ENCODE results near the gene ILF3. TPM values are rescaled to one million over a fixed set of nuclear protein-coding genes. Genes with fewer than 3 reads are reported as not detected.

Gene ILF3
- total and polyA plus RNA-seq, 2 of the 13 experiments (the other 11 are each of a cell fraction or from before 2014, with no cell fraction given), result 120 to 173 TPM

DNA sequence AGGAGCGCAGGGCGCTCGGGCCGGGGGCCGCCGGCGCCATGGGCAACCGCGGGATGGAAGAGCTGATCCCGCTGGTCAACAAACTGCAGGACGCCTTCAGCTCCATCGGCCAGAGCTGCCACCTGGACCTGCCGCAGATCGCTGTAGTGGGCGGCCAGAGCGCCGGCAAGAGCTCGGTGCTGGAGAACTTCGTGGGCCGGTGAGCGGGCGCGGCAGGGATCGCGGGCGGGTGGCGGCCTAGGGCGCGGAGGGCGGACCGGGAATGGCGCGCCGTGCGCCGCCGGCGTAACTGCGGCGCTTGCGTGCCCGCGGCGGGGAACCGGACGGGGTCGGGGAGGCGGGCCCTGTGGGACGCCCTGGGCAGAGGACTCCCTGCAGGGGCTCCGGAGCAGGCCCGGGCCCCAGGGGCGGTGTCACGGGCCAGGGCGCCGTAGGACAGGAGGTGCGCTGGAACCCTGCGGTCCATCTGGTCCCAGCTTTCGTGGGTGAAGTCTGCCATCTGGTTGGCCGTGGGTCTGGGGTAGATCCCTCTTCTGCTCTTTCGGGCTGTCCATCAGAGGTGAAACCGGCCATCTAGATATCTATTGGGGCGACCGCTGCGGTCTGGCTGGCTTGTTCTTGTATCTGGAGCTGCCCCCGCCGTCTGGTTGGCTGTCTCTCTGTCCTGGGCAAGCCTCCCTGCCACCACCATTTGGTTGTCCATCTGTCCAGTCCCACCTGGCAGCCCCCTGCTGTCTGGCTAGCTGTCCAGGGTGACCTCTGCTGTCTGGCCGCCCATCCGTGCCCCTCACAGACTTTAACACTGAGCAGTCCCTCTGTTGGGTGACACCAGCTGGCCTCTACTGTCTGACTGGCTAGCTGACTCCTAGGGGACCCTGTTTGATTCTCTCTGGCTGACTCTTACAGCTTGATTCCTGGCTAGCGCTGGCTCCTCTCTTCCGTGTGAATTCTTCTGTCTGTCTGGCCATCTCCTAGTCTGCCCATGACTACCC lies 64.4 kb downstream of the ILF3 start (continued):
- TF ChIP-seq, protein P1, sequence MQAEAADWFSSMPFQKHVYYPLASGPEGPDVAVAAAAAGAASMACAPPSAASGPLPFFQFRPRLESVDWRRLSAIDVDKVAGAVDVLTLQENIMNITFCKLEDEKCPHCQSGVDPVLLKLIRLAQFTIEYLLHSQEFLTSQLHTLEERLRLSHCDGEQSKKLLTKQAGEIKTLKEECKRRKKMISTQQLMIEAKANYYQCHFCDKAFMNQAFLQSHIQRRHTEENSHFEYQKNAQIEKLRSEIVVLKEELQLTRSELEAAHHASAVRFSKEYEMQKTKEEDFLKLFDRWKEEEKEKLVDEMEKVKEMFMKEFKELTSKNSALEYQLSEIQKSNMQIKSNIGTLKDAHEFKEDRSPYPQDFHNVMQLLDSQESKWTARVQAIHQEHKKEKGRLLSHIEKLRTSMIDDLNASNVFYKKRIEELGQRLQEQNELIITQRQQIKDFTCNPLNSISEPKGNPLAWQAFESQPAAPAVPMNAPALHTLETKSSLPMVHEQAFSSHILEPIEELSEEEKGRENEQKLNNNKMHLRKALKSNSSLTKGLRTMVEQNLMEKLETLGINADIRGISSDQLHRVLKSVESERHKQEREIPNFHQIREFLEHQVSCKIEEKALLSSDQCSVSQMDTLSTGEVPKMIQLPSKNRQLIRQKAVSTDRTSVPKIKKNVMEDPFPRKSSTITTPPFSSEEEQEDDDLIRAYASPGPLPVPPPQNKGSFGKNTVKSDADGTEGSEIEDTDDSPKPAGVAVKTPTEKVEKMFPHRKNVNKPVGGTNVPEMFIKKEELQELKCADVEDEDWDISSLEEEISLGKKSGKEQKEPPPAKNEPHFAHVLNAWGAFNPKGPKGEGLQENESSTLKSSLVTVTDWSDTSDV (CRISPR knock-in tag; IDR thresholded peaks at IDR 0.05), result peak; percentile 29; the same call in 1 of the 2 replicates
- no peak for TF ChIP-seq RARG (CRISPR knock-in tag; IDR thresholded peaks at IDR 0.05; ENCODE audit: low read depth)
- no peak; the same call in 1 of the 2 replicates for TF ChIP-seq E2F2 (CRISPR knock-in tag; IDR thresholded peaks at IDR 0.05; ENCODE audit: borderline replicate concordance)
- TF ChIP-seq PTBP1 (IDR thresholded peaks at IDR 0.05; ENCODE audit: low read depth, low read length, poor library complexity, severe bottlenecking), result no peak
- no peak for TF ChIP-seq ZNF546 (CRISPR knock-in tag; conservative IDR thresholded peaks at IDR 0.05)
- TF ChIP-seq ZNF263 (CRISPR knock-in tag; IDR thresholded peaks at IDR 0.05), result no peak
- no peak for TF ChIP-seq MXI1 (IDR thresholded peaks at IDR 0.05; ENCODE audit: borderline replicate concordance, low read depth, low read length)
- TF ChIP-seq FOXO1 (CRISPR knock-in tag; IDR thresholded peaks at IDR 0.05), result no peak
- TF ChIP-seq ASH2L (IDR thresholded peaks at IDR 0.05; ENCODE audit: insufficient read length, low read depth, low read length), result peak; percentile 85
- peak; percentile 22 for TF ChIP-seq RBM39 (IDR thresholded peaks at IDR 0.05; ENCODE audit: low read depth, low read length, poor library complexity, severe bottlenecking)
- TF ChIP-seq TERF1 (CRISPR knock-in tag; IDR thresholded peaks at IDR 0.05), result no peak
- no peak for TF ChIP-seq NKX3-1 (CRISPR knock-in tag; IDR thresholded peaks at IDR 0.05)
- no peak; the same call in 1 of the 2 replicates for TF ChIP-seq ZNF724P (CRISPR knock-in tag; IDR thresholded peaks at IDR 0.05; ENCODE audit: borderline replicate concordance)
- no peak for TF ChIP-seq ZNF318 (CRISPR knock-in tag; IDR thresholded peaks at IDR 0.05)

Data from HepG2 (cell line).